Central memory CD4-positive, alpha-beta T cell (primary cell): ENCODE results near the gene S100A10.
A peak's percentile ranks its signal among the peaks of the same experiment; 100 is the strongest.

Experiments
- DNase-seq: peaks from one replicate; pipeline ENCODE4 v3.0.0; 2022

Gene S100A10

DNA sequence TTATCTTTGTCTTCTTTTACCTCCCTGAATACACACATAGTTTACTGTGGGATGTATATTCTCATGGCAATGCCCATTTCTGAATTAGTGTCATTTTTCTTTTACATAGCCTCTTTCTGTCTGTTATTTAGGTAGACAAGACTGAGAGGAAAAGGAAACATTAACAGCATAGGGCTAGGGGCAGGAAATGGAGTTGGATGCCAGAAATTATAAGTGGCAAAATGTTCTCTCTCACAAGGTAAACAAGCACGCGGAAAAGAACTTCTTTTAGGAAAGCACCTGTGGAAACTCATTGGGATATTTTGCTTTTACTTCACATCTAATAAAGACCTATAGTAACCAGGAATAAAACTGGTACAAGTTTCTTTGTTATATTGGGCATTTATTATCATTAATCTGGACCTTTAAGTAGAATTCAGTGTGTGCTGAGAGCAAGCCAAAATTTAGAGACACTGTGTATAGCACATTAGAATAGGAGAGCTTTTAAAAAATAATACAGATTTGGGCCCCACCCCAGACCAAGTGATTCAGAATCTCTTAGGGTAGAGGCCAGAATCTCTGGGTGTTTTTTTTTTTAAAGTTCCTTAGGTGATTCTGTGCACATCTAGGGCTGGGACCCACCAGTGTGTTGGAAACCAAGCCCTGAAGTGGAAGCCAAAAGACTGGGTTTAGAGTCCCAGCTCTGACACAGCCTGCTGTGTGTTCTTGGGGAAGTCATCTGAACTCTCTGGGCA lies 32.7 kb downstream of the S100A10 start:
- DNase-seq: no peak

DNA sequence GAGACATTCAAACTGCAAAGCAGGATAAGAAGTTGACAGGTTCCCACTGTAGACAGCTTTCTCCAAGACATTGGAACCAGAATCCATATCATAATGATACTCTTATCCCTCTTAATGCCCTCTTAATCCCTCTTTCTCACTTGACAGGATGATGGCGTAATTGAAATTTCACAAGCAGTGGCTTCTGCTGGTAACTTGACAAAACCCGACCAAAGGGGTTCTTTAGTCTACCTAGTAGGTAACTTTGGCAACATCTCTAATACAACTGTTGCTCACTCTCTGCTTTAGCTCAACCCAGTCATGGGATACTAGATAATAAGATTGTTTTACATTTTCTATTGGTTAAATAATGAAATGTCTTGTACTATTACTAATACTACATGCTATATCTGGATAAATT lies 34.7 kb downstream of the S100A10 start:
- DNase-seq: no peak

DNA sequence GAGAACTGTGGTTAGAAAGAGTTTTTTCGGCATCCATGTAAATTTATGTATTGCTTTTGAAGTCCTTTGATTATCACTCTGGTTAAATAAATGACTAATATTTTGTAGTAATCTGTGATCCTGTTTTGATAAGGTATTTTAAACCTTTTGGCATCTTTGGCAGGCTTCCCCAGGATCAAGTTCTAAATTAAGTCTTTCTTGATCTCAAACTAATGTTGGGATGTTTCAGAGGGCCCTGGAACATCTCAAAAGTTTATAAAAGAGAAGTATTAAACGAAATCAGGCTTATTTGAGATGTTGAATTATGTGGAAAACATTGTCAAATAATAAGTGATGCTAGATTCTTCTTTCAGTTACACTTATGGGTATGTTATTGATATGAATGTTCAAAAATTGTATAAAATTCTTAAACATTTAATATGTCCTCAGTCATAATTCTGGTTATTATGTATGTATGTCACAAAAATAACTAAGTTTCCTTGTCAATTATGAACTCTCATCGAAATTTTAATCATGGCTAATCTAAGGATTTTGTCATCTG lies 36.6 kb downstream of the S100A10 start:
- no peak for DNase-seq

DNA sequence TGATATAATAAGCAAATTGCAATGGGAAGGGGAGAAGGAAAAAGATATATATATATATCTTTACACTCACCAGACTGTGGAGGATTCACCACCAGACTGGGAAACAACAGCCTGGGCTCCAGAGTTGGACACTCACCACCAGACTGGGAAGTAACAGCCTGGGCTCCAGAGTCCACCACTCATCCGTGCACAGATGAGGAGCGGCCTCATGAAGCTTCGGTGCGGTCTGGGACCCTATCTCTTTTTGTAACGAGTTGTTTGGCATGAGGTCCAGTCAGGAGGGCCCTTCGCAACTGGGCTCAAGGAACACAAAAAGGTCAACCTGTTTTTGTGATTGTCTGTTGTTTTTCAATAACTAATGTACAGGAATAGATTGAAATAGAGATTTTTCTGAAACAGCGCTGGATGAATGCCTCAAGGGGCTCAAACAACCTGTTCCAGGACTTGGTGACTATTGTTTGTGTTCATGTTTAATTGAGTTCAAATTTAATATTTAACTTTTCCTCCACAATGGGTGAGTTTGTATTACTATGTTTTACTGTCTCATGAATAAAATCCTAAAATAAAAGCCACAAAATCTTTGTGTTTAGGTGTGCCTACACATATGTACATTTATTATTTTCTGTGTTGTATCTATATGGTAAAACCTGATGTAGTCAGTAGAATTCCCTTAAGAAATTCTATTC lies 40.1 kb downstream of the S100A10 start:
- DNase-seq: no peak

DNA sequence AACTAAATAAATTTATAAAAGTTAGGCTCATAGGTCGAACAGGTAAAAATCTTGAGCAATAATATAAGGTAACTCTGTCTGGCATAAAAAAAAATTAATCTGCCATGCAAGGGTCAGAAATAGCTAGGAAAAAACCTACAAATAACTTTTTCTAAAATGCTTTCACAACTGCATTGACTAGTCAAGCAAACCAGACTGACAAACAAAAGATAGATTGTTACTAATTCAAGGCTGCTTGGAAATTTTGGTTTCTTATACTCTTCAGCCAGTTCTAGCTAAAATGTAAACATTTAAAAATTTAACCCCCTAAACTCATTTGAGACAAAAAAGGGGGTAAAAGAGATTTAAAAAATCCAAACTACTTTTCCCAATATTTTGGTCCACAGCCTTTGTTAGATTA lies 40.8 kb downstream of the S100A10 start:
- DNase-seq: no peak

DNA sequence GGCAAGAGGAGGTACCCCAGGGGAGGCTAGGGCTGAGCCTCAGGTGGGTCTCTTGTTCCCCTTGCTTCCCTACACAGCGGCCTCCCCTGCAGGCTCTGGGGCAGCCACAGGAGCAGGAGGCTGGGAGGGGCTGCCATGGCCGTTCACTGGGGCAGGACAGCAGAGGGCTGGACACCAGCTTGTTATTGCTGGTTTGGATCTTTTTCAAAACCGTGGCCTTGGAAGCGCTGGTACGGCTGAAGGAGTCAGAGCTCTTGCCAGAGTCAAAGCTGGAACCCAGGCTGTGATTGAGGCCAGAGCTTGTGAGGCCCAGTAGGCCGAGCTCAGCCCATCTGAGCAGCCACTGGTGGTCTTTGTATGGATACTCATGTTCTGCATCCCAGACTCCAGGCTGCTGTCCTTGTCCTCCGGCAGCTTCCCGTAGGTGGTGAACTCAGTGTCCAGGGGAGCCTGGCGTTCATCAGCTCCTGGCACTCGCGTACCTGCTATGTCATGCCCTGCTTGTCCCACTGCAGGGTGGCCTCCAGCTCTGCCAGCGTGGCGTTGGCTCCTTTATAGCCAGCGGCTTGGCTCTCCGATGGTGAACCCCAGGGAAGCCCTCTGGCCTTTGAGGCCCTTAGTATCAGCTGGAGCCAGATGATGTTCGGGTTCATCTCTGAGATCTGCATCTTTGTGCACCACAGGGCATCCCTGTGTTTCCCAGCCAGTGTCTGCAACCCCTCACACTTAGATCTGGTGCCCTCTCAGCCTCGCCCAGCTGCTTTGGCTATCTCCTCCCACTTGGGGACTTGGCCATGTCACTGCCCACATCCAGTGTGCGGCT lies 44.1 kb downstream of the S100A10 start:
- DNase-seq: no peak

DNA sequence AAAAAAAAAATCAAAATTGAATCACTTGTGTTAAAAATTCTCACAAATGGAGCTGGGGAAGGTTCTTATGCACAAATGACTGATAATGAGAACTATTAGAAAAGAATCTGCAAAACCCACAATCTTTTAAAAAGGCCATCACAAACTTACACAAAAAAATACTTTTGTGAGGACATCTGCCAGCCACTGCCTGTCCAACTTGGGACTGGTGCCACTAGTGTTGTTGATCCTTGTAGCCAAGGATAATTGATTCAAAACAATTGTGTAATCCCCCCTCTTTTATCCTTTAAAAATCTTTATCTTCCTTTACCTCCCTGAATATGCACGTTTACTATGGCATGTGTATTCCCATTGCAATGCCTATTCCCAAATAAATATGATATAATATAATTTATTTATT lies 45.2 kb downstream of the S100A10 start:
- no peak for DNase-seq

DNA sequence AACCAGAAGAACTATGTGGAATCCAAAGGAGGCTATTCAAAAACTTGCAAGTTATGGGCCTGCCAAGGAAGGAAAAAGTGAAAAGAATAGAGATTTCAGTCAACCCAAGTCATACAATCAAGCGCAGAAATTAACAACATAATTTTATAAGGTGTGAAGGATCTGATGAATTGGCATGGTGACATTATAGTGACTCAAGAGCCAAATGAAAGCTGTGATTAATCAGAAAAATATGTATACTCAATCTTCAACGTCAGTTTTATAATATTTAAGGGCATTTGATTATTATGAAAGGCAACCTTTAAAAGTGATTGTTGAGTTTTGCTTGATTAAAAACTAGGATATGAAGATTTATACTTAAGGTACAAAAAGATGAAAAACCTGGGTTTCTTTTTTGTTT lies 46.5 kb downstream of the S100A10 start:
- DNase-seq: no peak

DNA sequence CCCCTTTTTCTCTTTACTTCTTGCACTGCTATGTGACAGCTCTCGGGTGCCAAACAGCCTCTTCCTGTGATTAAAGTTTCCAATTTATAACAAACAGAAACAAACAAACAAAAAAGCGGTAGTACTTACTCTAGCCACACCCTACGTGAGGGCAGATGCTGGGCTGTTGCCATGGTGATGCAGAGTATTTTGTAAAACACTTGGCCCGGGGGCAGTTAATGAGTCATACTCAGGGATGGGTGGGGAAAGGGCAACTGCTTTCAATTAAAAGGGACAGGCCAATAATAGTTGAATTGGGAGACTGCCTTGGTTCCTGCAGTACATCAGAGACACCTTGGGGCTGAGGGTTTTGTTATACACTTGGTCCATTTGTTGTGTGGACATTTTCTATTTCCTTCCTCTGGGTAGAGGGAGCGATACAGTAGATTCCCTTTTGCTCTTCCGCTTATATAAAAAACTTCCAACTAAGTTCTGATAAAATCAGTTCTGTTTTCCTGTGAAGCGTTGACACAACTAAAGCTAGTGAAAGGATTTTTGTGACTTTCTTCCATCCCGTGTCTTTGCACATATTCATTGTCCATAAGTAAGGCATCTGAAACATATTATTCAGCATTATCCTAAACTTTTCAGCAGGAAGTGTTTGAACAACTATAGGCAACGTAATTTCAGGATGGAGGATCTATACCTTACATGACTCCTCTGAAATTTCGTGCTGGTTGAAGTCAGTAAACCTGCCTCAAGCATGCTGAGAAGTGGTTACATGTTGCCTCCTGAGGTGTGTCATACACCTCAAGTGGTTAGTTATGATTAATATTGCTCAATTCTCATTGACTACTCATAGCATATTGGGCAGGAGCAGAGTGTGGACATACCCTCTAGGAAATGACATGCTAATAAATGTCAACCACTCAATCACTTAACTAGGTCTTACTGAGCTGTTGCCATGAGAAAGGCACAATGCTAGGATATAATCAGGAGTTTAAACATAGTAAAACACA lies 47.6 kb downstream of the S100A10 start:
- DNase-seq: peak; percentile 90

DNA sequence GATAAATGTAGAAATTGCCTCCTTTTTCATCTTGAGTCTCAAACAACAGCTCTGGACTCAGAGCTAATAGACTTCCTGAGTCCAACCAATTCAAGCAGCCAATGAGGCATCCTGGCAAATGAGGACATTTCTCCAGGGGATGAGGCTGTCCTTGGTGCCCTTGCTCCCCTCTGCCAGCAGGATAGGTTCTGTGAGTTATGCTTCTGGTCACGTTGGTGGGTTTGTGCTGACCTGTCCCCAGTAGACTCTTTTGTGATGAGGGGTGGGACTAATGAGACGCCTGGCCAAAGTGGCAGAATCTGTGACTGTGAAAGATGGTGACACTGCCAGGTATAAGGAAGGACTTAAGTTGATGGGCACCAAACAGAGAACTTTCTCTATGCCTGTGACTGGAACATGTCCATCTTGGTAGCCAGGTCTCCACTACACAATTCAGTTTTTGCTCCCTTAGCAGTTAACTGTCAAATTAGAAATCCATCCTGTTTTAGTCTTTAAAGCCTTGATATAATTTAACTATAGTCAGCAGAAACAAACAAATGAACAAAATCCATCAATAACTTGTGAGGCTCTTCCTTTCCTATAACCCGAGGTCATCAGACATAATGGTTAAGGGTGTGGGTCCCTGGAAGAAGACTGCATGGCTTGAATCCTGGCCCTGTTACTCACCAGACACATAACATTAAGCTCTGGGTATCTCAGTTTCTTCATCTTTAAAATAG lies 48.6 kb downstream of the S100A10 start:
- DNase-seq: no peak

DNA sequence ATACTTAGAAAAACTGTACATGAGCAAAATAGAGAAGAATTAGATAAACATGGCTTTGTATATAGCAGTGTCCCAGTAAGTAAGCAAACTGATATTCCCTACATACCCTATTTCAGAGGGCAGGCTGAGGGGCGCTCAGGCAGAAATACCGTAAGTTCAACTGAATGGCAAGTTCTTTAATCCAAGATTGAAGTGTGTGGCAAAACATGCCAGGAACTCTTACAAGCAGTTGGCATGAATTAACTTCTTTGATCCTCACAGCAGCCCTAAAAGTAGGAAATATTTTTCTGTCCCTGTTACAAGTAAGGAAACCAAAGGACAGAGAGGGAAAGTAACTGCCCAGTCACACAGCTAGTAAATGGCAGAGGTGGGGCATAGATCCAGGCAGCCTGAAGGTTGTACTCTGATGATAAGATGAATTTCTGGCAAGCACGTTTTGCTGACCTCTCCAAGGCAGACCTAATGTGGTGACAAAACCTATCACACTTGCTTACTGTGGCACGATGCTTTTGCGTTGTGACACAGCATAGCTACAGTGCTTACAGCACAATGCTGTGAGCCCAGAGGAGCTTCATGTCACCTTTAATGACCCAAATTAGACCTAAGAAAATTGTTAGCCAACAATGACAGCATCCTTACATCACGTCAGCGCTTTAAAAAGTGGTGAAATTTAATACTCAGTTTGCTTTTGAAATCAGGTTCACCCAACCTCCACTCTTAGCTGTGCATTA lies 49.4 kb downstream of the S100A10 start:
- no peak for DNase-seq

DNA sequence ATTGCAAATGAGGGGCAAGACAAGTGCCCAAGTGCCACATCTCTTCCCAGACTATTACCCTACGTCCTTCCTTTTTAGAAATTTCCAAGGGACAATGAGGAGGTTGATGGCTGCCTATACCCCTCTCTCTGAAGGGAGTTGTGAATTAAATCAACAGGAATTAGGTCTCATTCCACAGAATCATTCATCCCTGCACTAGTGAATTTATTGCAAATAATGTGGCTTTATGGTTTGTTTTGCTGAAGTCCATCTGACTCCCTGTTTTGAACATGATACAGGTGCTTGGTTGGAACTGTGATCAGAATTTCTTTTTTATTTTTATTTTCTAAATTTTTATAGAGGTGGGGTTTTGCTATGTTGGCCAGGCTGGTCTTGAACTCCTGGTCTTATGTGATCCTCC lies 50.1 kb downstream of the S100A10 start:
- no peak for DNase-seq

DNA sequence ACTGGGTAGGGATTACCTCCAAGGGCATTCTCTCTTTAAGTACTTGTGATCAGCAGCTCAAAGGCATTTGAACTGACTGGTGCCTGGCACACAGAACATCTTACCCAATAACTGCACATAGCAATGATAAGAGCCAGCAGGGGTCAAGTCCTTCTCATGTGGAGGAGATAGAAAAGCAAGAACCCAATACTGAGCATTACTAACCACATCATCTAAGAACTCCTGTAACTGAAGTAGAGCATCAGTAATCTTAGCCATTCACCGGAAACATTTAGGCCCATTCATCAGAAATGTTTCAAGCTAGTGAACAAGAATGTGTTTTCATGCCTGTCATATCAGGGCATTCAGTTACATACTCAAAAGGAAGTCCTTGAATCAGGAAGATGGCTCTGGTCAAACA lies 50.8 kb downstream of the S100A10 start:
- no peak for DNase-seq

DNA sequence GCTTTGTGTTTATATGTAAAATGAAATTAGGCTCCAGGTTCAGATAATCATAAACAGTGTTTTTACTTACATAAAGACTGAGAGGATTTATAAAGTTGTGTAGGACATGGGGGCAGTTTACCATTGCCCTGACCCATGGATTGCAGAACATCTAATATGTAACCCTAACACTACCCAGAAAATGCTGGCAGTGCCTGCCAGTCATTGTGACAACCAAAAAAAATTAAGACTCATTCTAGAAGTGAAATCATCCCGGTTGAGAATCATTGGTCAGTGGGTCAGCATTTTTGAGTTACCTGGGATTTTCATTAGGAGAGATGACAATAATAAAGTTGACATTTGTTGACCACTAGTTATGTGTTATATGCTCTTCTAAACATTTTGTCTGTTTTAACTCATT lies 53.1 kb downstream of the S100A10 start:
- no peak for DNase-seq

DNA sequence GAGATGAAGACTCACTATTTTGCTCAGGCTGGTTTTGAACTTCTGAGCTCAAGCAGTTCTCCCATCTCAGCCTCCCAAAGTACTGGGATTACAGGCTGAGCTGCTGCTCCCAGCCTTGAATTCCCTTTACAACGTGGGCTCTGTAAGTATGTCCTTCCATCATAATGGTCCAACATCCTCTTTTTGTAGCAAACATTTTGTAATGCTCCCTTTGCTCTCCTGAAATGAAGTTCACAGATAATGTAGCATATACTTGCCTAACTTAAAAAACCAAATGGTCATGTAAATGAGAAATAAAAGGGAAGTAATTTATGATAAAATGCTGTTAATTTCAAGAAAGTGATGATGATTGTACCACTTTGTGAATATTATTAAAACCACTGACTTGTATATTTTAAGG lies 53.9 kb downstream of the S100A10 start:
- no peak for DNase-seq

DNA sequence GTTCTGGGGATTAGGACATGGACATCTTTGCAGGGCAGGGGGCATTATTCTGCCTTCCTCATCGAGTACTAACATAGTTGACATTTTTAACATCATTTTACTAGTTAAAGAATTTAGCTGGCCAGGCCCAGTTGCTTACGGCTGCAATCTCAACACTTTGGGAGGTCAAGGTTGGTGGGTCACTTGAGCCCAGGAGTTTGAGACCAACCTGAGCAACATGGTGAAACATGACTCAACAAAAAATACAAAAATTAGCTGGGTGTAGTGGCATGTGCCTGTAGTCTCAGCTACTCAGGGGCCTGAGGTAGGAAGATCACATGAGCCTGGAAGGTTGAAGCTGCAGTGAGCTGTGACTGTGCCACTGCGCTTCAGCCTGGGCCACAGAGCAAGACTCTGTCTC lies 54.5 kb downstream of the S100A10 start:
- DNase-seq: no peak

DNA sequence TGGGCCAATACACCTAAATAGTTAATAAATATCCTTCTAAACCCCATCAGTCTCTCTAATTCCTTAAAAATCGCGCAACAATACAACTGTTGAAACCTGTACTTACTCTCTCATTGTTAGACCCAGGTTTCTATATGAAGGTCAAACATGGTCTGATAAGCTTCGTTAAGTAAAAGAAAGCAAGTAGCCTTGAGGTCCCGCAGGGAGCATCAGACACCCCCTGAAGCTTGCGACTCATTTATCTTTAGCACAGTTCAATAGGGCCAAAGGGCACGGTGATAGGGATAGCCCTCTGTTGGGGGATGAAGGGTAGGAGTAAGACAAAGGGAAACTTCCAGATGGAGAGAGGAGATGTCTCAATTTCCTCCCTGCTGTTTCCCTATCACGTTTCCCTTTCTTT lies 57.0 kb downstream of the S100A10 start:
- no peak for DNase-seq

DNA sequence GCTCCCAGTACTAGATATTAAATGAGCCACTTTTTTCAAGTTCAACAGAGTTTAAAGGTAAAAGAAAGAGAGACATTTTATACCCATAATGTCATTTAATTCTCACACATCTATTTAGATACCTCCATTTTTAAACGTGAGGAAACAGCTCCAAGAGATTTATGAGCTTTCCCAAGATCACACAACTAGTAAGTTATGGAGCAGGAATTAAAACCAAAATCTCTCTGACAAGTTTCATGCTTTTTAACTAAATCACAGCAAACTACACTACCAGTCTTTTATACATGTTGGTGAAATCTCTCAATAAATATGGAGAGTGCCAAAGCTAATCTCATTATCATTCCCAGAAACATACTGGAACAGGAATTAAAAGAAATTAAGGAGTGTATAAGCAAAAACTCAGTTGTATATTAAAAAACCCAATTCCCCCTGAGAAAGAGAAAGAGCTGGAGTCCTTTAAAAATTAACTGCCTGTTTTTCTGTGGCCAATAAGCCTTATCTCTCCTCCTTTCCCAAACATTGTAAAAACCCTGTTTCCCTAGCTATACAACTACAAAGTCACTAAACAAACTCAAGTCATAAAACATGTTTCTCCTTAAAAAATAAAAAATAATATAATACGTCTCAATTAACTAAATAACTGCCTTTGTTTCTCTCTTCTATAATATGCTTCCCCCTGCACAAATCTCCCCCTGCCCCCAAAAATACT lies 57.6 kb downstream of the S100A10 start:
- DNase-seq: no peak

DNA sequence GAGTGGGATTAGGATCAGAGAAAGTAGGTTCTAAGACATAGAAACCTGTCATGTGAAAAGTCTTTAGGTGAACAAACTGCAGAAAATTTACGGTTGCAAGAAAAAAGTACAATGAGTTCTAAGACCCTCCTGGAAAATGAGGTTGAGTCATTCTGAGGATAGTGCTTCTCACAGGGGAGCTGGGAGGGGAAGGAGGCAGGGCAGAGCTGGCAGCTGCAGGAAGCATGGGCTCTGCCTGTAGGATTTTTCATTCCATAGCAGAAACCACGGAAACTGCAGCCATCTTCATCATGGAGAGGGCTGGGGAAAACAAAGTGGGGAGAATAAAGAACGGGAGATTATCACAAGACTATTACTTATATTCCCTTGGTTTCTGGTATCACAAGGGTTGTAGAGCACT lies 58.5 kb downstream of the S100A10 start:
- DNase-seq: no peak

DNA sequence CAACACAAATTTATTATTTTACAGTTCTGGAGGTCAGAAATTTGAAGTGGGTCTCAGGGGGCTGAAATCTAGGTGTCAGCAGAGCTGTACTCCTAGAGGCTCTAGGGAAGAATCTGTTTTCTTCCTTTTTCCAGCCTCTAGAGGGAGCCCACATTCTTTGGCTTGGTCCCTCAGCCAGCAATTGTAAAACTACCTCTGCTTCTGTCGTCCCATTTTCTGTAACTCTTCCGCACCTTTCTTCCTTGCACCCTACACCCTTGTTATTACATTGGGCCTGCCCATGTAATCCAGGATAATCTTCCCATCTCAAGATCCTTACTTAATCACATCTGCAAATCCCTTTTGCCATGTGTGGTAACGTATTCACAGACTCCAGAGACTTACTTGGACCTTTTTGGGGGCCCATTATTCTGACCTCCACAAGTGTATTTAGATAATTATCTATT lies 59.6 kb downstream of the S100A10 start:
- peak; percentile 57 for DNase-seq
